GM19239 (cell line): ENCODE data around the gene LRRC3.
"Not testable (repeated sequence)": the region's sequence is repeated elsewhere in the genome, so short reads cannot be mapped to it uniquely, and the experiment has no call there.

Source experiments
- DNase-seq: peaks from one replicate; pipeline ENCODE4 v3.0.0; 2011; ENCODE audit warnings: low spot score; ENCODE audit not compliant: insufficient read length
- FAIRE-seq: peaks from 2 replicates; lab custom pipeline; 2011; peaks lifted over from hg19 to GRCh38; lab: Jason Lieb, UNC

Gene LRRC3

DNA sequence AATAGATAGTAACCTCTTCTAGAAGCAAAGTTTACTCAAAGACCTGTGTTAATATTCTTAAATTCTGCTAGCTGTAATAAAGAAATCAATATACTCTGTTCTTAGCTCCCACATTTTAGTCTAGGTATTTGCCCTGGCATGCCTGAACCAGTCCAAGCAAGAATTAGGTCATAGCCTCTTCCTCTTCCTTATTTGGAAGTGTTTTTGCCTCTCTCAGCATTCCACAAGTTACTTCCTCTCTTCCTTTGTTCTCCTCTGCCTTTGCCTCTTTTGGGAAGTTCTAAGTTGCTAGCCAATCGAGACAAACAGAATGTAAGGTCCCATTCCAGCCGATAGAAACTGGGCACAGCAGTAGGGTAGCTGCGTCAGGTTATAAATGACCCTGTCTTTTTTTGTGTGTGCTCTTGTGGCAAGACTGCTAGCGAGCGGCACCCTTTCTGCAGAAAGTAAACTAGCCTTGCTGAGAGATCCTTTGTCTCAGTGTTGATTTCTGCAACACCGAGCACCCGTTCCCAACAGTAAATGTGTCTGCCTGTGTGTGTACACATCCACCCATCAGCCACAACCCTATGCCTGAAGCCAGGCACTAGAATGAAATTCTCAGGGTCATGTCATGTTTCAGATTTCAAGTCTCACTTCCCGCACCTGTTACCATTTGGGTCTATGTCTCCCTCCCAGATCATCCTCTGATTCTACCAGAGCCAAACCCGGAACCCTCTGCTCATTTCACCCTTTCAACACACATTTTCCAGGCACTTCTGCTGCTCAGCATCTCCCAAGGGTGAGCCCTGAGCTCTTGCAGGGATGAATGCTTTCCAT lies 37.5 kb downstream of the LRRC3 start:
- no peak for FAIRE-seq
- DNase-seq: no peak

DNA sequence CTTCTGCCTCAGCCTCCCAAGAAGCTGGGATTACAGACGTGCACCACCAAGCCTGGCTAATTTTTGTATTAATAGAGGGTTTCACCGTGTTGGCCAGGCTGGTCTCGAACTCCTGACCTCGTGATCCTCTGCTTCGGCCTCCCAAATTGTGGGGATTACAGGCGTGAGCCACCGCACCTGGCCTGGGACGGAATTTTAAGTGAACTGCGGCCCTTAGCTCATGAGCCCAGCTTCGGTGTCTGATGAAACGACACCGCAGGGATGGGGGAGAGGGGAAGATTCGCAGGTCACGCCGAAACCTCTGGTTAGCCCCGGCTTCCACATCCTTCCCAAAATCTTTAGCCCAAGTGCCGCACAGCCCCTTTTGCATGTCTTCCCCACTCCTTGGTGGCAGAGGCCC lies 39.1 kb downstream of the LRRC3 start:
- FAIRE-seq (no peak), DNase-seq (no peak)

DNA sequence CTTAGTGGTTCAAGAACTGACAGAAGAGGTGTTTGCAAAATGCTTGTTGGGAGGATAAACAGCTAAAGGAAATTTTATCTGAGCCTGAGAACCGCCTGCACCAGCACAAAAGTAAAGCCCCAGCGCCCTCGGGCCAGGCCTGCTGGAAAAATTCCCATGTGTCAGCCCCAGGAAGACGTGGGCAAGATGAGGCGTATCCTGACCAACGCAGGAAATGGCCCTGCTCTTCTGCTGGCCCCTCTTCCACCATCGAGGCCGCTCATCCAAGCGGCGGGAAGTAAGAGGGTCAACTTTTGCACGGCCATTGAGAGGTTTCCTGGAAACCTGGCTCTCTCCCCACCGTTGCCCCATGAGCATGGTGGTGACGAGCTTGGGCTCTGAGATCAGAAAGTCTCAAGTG lies 39.6 kb downstream of the LRRC3 start:
- no peak for DNase-seq
- no peak for FAIRE-seq

DNA sequence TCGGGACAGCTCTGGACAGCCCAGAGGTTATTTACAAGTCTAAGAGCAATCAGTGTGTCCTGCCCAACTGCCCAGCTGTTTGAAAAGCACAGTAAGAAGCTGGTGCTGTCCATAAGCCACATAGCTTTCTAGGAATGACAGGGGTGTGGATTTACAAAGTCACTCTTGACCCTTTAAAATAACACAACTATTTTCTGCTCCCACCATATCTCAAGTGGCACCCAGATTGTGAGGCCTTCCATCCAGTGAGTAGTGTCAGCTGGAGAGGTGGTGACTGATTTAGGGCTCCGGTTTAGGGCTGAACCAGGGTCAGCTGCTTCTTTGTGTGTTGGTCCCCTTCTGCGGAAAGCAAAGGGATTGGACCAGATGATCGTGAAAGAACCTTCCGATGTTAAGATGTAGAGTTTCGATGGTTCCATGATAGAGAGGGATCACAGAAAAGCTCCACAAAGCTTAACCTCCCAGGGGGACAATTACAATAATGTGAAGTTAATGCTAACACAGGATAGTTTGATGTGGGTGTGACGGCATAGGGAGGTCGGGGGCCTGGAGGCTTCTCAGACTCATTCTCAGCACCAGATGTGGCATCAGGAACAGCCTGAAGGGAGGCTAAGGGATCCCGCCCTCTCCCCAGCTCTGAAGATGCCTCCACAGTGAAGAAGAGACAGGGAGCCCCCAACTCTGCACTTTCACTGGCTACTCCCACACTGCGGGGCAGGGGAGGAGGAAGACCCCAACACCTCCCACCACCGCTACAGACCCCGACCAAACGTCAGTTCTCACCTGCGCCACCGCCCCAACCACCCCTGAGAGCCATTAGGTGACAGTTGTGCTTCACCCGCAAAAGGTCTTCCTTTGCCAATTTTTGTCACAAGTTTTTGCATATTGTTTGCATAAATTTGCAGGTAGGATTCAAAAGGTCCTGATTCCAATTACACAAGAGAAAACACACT lies 40.6 kb downstream of the LRRC3 start:
- FAIRE-seq (no peak), DNase-seq (no peak)

DNA sequence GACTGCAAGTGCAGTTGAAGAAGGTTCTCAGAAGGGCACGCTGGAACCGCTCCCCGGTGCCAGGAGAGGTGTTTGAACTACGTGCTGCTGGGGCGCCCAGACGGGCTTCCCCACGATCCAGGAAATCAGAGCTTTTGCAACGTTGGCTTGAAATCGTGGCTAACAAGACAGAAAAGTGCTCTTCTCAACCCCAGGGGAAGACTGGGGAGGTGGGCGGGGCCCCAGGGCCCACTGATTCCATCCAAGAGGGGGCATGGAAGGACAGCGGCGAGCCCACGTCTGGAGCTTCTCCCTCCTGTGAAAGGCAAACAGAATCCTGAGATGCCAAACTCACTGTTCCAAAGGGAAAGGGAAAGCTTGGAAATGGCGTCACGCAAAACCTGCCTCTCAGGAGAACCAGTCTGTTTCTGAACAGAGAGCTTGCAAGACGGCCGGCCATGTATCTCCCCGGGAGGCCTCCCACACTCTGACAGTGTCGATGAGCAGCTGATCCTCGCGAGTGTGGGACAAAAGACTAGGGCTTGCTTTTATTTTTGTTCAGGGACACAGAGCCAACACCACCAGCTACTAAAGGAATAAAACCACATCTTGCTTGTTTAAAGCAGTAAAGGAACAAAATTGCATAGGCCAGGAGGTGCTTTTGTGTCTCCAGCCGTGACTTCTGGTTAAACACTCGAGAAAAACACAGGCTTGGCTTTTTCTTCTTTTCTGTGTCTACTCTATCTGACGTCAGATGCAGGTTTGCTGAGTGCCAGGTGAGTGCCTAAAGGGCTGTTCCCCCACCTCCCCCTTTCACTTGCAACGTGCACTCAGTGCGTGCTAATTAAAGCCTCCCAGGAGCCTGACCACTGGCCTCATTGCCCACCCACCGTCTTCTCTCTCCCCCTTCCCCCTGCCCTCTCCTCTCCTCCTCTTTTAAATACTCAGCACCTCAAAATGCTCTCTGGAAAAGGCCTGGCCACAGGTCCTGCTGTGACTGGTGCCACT lies 41.5 kb downstream of the LRRC3 start:
- DNase-seq (no peak), FAIRE-seq (no peak)

DNA sequence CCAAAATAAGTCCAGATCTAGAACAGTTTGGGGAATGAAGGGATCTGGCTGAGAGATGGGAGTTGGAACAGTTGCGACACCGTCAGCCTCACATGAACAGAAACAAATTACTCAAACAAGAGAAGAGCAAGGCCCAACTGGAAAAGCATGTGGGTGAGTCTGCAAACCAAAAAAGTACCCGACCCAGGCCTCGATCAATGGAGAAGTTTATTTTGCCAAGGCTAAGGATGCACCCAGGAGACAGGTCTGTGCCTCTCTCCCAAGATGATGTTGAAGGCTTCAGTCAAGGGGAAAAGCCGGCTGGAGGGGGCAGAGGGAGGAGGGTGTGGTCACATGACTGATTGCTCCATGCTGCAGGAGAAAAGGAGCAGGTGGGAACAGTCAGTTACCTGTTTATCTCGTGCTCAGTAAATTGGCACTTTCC lies 42.4 kb downstream of the LRRC3 start:
- DNase-seq (no peak), FAIRE-seq (no peak)

DNA sequence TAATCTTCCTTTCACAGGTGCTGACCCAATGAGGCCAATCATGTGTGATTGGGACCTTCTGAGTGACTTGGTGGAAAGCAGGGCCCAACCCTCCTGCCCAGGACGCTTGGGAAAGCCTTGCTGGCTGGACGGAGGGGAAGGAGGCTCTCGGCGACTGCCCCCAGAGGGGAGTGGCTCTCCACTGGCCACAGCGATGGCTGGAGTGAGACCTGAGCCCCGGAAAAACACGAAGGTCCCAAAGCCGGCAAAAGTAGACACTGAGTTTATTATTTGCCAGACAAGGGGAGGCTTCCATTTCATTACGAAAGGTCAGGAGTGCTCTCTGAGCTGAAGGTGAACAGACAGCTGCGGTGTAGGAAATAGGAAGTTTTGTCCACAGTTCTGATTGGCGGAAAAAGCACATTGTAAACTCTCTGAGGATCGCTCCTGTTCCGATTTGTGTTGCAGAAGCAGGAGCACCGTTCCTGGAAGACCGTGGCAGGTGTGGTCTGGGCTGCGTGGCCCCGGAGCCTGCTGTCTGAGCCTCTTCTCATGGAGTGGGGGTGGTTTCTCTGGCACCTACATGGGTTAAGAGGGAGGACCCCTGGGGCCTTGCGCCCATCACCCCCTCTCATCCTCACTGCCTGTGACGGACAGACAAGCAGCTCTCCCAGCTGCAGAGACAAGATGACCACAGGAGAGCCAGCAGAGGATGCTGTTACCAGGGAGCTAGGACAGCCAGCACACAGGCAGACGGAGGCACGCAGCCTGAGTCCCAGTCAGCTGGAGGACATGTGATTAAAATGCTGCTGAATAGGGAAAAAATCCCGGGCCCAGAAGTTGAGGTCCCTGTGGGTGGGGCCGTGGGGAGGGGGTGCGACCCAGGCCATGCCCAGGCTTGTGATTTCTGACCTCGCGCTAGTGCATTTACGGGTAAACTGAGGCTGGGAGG lies 43.2 kb downstream of the LRRC3 start:
- FAIRE-seq (no peak), DNase-seq (no peak)

DNA sequence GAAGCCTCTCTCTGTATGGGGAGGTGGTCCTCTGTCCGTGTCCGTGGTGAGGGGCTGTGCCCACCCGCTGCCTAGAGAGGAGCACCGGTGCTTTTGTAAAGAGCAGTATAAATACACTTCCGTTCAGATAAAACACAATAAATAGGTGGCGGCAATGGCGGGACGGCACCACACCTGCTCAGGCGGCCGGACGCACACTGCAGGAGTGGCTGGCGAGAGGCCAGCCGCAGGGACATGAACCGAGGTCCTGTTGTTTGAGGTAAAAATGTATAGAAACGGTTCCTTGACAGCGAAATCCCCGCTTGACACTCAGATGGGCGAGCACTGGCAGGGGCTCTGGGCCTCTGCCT lies 43.9 kb downstream of the LRRC3 start:
- FAIRE-seq (no peak), DNase-seq (no peak)

DNA sequence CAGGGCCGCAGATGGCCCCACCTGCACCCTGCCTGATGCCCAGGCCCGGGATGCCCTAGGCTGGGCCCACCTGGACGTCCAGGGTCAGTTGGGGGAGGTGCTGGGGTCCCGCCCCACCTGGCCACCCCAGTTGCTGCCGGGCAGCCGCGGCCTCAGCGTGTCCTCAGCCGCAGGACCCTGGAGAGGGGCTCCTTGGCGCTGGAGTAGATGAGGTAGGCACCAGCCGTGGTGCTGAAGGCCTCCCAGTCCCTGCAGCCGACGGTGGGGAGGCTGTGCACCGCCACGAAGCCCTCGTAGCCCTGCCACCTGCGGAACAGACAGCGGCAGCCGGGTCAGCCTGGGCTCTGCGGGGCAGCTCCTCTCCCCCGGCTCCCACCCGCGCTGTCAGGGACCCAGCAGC lies 44.3 kb downstream of the LRRC3 start:
- FAIRE-seq (no peak), DNase-seq (no peak)

DNA sequence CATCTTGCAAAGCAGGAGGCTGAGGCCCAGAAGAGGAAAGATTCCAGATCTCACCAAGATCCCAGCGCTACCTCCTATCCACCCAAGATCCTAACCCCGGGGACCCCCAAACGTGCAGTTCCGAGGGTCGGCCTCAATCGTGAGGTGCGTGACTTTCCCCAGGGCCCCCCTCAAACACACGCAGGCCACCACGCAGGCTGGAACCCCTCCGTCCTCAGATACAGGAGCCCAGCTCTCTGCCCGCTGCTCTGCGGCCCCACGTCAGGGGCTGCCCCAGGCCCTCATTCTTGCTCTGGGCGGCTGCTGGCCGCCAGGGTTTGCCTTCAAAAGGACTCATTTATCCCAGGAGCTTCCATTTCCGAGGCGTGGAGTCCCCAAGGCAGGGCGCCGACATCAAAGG lies 44.8 kb downstream of the LRRC3 start:
- FAIRE-seq: no peak
- DNase-seq: no peak

DNA sequence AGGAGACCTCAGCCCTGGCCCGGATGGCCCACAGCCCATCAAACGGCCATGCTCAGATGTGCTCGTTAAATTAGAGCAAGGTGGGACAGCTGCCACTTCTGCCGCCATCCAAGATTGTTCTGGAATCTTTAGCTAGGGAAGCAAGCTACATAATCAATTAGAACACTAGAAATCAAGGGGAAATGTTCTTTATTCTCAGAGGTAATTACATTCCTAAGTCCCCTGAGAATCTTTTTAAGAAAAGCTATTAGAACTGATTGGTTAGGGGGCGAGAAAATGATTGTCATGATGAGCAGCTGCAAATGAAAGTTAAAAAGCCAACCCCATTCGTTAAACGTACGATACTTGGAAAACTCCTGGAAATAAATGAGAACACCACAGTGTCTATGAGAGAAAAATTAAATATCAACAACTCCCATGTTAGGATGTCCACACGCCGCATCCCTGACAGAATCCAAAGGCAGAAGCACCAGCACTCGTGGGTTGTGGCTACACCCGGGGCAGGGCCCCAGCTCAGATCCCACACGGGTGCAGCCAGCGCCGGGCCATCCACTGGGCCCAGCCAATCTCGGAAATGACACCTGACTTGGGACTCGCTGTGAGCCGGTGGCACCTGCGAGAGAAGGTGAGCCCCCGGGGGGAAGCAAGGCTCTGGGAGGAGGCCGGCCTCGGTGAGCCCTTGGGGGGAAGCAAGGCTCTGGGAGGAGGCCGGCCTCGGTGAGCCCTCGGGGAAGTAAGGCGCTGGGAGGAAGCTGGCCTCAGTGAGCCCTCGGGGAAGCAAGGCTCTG lies 47.1 kb downstream of the LRRC3 start:
- FAIRE-seq (no peak), DNase-seq (no peak)

DNA sequence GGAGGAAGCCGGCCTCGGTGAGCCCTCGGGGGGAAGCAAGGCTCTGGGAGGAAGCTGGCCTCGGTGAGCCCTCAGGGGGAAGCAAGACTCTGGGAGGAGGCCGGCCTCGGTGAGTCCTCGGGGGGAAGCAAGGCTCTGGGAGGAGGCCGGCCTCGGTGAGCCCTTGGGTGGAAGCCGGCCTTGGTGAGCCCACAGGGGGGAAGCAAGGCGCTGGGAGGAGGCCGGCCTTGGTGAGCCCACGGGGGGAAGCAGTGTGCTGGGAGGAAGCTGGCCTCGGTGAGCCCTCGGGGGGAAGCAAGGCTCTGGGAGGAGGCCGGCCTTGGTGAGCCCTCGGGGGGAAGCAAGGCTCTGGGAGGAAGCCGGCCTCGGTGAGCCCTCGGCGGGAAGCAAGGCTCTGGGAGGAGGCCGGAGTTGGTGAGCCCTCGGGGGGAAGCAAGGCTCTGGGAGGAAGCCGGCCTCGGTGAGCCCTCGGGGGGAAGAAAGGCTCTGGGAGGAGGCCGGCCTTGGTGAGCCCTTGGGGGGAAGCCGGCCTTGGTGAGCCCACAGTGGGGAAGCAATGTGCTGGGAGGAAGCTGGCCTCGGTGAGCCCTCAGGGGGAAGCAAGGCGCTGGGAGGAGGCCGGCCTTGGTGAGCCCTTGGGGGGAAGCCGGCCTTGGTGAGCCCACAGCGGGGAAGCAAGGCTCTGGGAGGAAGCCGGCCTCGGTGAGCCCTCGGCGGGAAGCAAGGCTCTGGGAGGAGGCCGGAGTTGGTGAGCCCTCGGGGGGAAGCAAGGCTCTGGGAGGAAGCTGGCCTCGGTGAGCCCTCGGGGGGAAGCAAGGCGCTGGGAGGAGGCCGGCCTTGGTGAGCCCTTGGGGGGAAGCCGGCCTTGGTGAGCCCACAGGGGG lies 47.9 kb downstream of the LRRC3 start:
- DNase-seq, FAIRE-seq: not testable (repeated sequence)

DNA sequence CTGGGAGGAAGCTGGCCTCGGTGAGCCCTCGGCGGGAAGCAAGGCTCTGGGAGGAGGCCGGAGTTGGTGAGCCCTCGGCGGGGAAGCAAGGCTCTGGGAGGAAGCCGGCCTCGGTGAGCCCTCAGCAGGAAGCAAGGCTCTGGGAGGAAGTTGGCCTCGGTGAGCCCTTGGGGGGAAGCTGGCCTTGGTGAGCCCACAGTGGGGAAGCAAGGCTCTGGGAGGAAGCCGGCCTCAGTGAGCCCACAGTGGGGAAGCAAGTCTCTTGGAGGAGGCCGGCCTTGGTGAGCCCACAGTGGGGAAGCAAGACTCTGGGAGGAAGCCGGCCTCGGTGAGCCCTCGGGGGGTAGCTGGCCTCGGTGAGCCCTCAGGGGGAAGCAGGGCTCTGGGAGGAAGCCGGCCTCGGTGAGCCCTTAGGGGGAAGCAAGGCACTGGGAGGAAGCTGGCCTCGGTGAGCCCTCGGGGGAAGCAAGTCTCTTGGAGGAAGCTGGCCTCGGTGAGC lies 48.6 kb downstream of the LRRC3 start:
- no peak for FAIRE-seq

DNA sequence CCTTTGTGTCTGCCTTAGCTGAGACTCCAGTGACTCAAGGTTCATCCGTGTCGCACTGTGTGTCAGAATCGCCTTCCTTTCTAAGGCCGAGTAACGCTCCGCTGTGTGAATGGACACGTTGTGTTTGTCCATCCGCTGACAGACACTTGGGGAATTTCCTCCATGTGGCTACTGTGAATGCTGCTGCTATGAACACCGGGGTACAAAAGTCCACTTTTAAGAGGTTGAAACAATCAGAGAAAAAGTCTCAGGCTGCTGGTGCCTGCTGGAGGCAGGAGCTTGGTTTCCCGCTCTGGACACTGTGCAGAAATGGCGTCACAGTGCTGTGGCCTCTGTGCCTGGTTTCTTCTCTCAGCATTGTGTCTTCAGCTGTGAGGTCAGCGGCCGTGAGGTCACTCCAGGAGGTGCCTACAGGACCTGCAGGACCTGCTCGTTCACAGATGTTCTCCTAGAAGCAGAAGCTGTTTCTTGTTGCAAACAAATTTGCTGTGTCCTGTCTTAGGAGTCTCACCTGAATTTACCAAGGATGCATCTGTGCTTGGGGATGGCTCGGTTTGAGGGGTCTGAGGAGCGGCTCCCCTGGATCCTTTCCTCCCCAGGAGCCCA lies 50.5 kb downstream of the LRRC3 start:
- FAIRE-seq (no peak), DNase-seq (no peak)

More for the DNA sequence above, 48.6 kb downstream of the LRRC3 start:
- no peak for DNase-seq

DNA sequence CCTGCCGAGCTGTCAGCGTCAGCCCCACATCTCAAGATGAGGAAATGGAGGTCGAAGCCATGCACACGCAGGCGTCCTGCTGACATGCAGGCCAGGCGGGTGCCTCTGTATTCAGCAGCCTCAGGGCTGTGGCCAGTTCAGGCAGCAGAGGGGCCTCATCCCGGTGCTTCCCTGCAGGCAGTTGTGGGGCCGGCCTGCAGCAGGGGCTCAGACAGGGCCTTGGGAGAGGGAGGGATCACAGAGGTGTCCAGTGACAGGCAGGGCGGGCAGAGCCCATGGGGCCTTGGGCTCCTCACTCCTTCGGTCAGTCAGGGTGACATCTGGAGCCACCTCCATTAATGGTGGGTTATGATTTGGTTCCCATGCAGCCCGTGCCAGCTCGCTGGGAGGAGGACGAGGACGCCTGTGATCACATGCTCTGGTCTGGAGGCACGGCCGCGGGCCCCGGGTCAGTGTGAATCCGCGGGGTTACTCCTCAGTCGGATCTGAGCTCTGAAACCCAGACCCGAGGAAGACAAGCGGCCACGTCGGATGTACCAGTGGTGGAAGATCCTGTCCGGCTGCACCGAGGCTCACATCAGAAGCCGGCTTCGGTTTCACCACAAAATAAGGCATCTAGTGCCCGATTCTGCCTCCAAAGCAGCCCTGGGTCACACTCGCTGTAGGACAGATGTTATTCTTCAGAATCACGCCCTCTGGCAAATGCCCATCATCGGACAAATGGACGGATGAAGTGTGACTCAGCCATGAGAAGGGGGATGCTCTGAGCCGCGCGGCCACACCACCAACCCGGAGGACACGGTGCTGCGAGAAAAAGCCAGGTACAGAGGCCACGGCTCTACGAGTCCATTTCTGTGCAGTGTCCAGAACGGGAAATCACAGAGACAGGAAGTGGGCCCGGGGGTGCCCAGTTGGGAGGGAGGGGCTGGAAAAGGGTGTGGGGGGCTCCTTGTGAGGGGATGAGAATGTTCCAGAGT lies 51.3 kb downstream of the LRRC3 start:
- DNase-seq (no peak), FAIRE-seq (no peak)
